Cardiac septum (tissue), 1 donor: Measurements from ENCODE around the gene SPAM1. TPM values are rescaled to one million over a fixed set of nuclear protein-coding genes. Genes with fewer than 3 reads are reported as not detected.
"Not testable (repeated sequence)": the region's sequence is repeated elsewhere in the genome, so short reads cannot be mapped to it uniquely, and the experiment has no call there.

Experiments used
- DNase-seq: peaks from one replicate; pipeline ENCODE4 v3.0.0-alpha.2; 2020; ENCODE audit warnings: low spot score
- intact Hi-C: fragments of 100-400 bp; cut with DNase I; formaldehyde crosslinking; loops from one replicate; pipeline ENCODE4 v1.14.0; 2022
- total RNA-seq: library from RNA; stranded (reverse); fragmentation: NEBNext Ultra II Directional; extraction: Animal tissue kit (Norgen Biotek cat#: 25700); gene quantifications from one replicate; pipeline ENCODE4 v1.2.1, GENCODE V29; 2021
- donor health status: DM: no; HTN: no; CAD: no.

Gene SPAM1
- total RNA-seq, 1 donor from 2014 or later: 0.24 TPM

DNA sequence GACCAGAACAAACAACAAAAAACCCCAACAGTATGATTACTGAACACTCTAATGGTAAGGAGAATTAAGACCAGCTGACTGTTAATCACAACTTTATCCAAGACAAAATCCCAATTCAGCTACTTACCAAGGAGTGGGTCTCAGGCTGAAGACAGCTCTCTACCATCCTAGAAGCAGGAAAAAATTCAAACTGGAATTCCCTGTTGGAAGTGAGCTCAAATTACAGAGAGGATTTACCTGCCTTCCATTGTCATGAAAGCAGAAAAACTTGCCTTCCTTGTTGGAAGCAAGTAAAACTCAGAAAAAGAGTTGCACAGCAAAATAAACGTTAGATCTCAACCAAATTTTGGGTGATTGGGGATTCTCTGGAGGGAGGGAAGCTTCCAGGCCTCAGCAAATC is 20.9 kb downstream of the SPAM1 start:
- no peak for DNase-seq
- intact Hi-C loops: no loop called here

DNA sequence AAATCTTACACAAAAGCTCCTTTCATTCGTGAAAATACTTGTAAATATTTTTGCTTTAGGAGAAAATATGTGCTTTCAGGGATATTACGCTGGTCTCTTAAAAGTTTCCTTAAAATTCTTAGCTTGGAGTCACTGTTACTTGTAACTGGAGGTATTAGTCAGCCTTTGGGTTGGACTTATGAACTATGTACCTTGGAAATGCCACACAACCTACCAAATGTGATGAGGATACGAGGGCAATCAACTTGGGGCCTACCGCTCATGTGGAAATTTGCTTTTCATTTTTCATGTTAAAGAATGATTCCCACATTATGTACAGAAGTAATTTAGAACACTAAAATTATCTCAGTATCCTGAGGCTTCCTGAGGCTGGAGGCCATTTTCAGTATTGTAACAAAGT is 23.1 kb downstream of the SPAM1 start:
- intact Hi-C loops: no loop called here
- DNase-seq: no peak

DNA sequence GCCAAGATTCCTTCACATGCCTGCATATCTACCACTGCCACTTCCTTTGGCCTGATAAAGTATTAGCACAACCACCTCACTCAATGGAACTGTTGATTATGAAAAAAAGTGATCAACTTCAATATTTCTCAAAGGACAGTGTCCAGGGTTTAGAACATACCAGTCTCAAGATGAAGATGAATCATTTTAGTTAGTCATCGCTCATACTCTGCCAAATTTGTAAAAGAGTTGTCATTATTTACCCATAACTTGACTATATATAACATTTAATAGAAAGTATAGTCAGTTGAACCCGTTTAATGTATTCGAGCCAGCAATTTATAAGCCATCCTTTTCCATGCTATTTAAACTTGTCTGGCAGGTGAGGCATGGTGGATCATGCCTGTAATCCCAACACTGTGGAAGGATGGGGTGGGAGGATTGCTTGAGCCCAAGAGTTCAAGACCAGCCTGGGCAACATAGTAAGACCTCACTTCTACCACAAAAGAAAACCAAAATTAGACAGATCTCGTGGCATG is 33.2 kb downstream of the SPAM1 start:
- intact Hi-C loops: no loop called here
- DNase-seq: no peak

DNA sequence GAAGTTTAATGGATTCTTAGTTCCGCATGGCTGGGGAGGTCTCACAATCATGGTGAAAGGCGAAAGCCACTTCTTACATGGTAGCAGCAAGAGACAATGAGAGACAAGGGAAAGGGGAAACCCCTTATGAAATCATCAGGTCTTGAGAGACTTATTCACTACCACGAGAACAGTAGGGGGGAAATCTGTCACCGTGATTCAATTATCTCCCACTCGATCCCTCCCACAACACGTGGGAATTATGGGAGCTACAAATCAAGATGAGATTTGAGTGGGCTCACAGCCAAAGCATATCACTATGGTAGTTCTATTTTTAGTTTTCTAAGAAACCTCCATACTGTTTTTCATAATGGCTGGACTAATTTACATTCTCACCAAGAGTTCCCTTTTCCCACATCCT is 36.7 kb downstream of the SPAM1 start:
- intact Hi-C loops: no loop called here
- DNase-seq: no peak

DNA sequence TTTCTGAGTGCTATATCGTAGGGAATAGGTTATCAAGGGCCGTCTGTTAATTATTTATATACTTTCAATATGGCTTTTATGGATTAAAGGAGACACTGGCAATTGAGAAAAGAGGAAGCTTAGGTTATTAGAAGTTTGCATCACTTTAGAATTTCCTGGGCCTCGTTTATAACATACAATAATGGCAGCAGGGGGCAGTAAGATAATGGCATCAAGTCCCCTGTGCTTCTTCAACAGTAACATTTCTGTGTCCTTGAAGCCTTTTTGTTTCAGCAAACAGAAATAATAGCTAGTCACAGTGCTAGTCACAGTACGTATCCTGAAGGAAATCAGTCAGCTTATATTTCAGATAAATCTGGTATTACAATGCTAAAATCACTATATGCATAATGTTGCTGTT is 41.9 kb downstream of the SPAM1 start:
- intact Hi-C loops: no loop called here
- DNase-seq: no peak

DNA sequence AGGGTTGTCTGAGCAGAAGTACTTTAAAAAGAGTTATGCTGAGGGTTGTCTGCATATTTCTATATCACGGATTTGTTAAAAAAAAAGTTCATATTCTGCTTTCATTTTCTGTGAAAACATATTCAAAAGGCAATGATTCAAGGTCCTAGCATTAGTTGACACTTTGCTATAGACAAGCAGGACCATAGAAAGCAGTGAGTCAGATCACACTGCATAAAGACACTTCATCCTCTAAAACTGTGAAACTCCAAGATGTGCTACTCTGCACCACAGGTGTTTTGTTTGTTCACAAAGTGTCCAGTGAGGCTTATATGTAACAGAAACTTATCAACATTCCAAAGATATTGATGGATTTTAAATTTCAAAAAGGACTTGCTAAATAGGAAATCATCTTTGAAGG is 47.0 kb downstream of the SPAM1 start:
- intact Hi-C loops: no loop called here
- no peak for DNase-seq

DNA sequence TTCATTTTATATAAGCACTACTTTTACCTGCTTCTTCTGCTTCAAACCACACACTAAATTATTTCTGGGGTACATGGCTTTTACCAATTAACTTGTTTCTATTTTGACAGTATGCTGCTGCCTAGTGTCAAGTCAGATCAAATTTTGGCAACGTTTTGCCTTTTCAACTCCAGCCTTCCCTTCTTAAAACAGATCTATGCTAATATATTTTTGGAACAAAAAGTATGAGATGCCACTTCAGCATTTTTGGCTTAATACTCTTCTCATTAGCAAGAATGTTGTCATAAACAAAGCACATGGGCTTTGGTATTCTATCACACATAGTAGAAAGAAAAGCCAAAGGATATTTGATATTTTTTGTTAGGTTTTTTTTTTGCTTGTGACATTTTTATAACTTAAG is 47.8 kb downstream of the SPAM1 start:
- no peak for DNase-seq
- intact Hi-C loops: no loop called here

DNA sequence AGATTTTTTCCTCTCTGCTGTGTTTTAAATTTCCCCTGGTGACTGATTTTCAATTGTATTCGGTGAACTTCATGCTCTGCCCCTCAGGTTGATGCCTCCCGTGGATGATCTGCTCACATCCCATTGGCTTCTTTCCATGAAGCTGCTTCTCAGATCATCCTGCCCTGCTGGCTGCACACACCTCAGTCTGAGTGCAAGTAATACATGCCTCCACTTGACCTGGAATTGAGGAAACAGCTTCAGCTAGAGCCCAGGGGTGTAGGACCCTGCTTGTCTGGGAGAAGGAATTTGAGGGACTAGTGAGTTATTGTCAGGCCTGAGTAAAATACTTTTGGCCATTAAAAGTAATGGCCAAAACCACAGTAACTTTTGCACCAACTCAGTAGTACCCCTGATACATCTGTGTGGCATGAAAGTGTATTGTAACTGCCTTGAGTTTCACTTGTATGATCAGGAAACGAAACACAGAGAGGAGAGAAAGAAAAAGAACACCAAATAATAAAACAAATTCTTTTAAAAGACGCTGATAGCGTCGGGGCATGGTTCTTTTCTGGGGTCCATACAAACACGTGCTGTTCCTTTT is 49.4 kb downstream of the SPAM1 start:
- intact Hi-C loops: no loop called here
- no peak for DNase-seq

DNA sequence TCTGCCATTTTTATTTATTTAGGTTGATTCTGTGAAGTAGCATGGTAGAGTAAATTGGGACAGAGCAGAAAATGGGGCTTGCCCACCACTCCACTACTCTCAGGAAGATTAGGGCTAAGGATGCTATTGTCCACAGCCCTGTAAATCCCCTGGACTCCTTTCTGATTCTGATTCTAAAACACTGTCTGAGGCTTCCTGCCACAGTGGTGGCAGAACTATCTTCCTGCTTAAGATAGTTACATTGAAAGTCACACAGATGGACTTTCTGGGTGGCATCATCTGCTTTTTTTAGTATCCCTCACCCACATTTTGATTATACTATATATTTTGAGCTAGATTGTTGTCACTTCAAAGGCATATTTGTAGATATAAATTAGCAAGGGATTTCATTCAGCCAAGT is 50.0 kb downstream of the SPAM1 start:
- intact Hi-C loops: no loop called here

DNA sequence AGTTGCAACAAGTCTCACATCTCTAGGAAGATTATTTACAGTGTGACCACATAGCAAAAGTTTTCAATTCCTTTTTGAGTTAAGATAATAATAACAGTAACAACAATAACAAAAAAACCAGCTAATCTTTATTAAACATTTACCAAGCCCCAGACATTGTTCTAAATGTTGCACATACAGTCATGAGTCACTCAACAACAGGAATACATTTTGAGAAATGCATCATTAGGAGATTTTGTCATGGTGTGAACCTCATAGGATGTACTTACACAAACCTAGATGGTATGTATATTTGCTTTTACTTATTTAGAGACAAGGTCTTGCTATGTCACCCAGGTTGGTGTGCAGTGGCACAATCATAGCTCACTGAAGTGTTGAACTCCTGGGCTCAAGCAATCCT is 52.0 kb downstream of the SPAM1 start:
- intact Hi-C loops: no loop called here
- no peak for DNase-seq

More for the DNA sequence above, 50.0 kb downstream of the SPAM1 start:
- no peak for DNase-seq

DNA sequence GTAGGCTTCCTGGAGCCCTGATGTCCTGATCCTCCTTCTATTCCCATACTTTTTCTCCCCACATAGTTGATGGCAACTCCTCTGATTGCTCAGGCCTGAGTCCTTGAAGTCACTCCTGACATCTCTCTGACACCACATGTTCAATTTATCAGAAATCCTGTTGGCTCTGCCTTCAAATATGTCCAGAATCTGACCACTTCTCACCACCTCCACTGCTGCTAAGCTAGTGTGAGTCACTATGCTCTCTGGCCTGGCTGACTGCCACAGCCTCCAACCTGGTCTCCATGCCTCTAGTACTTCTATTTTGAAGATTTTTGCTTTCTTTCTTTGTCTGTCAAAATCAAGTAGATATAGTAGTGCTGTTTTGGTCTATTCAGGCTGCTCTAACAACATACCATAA is 54.8 kb downstream of the SPAM1 start:
- no peak for DNase-seq
- intact Hi-C loops: no loop called here

DNA sequence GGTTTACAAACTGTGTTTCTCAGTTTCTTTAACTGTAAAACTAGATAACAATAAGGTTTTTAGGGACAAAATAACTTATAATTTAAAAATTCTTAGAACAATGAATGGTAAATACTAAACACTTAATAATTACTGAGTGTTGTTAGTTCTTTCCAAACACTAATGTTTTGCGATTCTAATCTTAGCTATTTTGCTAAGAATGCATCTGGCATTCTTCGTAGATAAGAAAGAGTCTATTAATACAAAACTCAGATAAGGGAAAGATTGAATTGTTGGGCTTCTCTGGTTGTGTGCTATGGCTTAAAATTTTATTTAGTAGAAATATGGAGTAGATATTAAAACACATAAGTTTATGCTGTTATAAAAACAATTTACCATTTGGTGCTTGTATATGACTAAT is 62.4 kb downstream of the SPAM1 start:
- intact Hi-C loops: no loop called here
- DNase-seq: no peak

DNA sequence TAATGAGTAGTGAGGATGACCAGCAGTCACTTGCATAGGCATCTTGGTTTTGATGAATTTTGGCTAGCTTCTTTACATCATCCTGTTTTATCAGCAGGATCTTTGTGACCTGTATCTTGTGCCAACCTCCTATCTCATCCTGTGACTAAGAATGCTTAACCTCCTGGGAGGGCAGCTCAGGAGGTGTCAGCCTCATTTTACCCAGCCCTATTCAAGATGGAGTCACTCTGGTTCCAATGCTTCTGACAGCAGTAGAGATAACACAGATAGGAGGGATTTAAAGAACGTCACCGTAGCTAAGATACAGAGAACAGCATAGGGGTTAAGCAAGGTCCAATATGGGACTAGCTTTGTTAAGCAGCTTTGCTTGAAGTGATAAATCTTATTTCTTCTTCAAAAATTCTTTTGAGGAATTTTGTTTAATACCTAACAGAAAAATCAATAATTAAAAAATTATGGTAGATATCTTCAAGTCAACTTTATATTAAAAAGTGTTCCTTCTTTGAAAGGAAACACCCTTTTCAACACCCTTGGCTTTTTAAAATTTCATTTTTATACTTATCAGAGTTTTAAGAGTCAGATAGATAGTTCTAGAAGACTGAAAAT is 68.0 kb downstream of the SPAM1 start:
- no peak for DNase-seq
- intact Hi-C loops: no loop called here

DNA sequence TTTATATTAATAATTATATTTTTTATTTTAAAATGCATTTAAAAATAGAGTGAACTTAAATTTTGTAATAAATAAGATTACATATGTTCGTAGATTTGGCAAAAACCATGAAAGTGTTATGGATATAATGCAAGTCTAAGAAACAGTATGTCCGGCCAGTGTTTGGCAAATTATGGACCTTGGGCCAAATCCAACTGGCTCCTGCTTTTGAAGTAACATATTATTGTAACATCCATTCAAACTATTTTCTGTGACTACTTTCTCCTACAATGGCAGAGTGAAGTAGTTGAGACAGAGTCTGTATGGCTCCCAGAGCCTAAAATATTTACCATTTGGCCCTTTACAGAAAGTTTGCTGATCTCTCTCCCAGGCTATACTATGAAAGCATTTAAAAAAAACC is 69.0 kb downstream of the SPAM1 start:
- DNase-seq: no peak
- intact Hi-C loops: no loop called here

DNA sequence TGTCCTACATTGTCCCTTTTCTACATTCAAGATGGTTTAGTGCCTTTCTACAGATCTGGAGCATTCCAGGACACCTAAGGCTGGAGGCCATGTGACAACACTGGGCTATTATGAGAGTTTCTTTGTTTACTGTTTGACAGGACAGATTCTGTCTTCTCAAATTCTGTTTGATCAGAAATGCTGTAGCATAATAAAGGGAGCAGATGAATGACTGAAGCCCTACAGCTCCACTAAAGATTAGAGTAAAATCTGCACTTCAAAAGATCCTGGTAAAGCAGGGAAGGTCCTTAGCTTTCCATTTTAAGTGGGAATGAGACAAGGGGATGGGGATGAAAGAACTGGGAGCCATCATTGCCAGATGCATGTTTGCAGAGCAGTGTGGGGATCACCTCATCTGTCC is 69.4 kb downstream of the SPAM1 start:
- intact Hi-C loops: no loop called here
- DNase-seq: no peak

DNA sequence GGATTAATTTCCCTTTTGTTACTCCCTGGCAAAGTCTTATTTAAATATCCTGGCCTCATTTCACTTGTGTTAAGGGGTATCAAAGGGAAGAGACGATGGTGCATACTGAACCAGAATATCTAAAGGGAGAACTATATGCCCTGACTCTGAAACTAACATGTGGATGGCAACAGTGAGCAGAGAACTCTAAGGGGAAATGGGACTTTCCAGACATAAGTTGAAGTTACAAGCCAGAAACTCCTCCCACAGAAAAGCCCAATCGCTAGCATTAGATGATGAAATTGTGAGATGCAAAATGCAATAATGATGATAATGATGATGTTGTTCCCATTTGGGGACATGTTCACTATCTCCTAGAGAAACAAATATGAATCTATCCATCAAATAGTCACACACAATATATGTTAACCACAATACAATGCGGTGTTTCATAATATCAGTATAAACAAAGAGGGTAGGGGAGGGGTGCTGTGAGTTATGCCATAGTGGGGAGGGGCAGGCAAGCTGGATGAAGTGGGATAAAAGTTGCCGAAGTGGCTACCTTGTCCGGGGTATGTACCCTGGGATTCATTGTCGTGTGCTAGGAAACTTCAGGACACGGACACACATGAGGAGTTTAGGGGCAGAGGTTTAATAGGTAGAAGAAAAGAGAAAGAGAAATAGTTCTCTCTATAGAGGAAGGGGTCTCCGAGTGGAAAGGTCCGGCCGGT is 70.7 kb downstream of the SPAM1 start:
- intact Hi-C loops: no loop called here
- DNase-seq: no peak

DNA sequence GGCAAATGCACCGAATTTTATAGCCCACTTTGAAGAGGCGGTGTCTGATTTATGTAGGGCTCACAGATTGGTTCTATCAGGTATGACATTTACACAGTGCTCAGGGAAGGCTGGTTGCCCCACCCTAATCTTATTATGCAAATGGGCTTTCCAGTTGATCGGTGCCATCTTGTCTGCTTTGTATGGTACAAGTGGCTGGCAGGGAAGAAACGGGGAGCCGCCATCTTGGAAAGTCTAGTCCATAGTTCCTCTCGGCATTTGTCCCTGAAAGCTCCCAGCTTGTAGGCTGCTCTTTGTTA is 71.2 kb downstream of the SPAM1 start:
- intact Hi-C loops: no loop called here
- DNase-seq: no peak

DNA sequence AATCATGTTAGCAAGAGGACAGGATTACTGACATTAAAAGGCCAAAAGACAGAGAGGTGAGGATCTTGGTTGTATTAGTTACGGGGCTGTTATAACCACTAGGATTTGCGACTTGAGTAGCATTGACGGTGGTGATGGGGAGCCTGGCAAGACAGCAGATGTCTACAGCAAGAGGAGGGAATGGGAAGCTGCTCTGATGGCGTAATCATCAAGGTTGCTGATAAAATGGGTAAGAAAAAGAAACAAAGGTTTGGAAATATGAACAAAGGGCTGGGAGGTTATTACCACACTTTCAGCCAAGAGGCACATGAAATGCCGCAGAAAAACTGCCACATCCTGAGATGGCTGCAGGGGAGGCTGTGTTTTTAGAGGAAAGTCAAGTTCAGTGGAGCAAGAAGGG is 73.9 kb downstream of the SPAM1 start:
- intact Hi-C loops: no loop called here

DNA sequence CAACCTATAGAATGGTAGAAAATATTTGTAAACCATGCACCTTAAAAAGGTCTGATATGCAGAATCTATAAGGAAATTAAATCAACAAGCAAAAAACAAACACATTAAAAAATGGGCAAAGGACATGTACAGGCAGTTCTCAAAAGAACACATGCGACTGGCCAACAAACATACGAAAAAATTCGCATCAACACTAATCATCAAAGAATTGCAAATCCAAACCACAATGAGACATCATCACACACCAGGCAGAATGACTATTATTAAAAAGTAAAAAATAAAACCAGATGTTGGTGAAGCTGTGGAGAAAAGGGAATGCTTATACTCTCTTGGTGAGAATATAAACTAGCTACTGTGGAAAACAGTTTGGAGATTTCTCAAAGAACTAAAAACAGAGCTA is 74.7 kb downstream of the SPAM1 start:
- intact Hi-C loops: no loop called here
- DNase-seq: no peak

More for the DNA sequence above, 73.9 kb downstream of the SPAM1 start:
- DNase-seq: no peak

DNA sequence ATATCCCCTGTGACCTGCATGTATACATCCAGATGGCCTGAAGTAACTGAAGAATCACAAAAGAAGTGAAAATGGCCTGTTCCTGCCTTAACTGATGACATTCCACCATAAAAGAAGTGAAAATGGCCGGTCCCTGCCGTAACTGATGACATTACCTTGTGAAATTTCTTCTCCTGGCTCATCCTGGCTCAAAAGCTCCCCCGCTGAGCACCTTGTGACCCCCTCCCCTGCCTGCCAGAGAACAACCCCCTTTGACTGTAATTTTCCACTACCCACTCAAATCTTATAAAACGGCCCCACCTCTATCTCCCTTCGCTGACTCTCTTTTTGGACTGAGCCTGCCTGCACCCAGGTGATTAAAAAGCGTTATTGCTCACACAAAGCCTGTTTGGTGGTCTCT is 83.3 kb downstream of the SPAM1 start:
- intact Hi-C loops, DNase-seq: not testable (repeated sequence)

DNA sequence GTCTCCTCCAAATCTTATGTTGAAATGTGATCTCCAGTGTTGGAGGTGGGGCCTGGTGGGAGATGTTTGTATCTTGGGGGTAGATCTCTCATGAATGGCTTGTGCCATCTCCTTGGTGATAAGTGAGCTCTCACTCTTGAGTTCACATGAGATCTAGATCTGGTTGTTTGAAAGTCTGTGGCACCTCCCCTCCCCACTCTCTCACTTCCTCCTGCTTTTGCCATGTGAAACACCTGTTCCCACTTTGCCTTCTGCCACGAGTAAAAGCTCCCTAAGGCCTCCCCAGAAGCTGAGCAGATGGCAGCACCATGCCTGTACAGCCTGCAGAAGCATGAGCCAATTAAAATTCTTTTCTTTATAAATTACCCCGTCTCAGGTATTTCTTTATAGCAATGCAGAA is 84.3 kb downstream of the SPAM1 start:
- intact Hi-C loops: no loop called here
- no peak for DNase-seq
